Skin of body (tissue), 2 donors: ENCODE data around the gene AATK. TPM values are rescaled to one million over a fixed set of nuclear protein-coding genes. Genes with fewer than 3 reads are reported as not detected.

Source experiments
- DNase-seq: peaks from one replicate; lab custom pipeline; 2025; lab: John Stamatoyannopoulos, UW
- total RNA-seq: library from RNA; depleted of rRNA; stranded (reverse); fragments of >200 nt; gene quantifications from one replicate; pipeline ENCODE4 v1.2.3, GENCODE V29; 2014

The AATK gene
- total RNA-seq, 1 donor from 2014 or later = 2.8 TPM

DNA sequence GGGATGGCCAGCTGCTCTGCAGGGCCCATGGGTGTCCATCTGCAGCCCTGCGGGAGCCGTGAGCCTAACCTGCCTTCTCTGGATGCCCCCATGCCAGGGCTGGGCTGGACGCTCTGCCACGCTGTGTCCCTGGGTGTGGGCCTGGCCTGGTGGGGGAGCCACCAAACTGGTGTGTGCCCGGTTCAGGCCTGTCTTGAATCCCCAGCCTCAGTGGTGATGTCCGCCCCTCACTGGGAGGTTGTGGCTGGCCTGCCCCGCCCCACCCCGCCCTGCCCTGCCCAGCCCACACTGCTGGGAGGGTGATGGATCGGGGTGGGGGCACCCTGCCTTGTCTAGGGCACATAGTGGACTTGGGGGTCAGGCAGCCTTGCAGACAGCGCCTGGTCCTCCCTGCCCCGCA is 50.8 kb downstream of the AATK start:
- DNase-seq = no peak

GRCh38 chr17:81114351-81115093 is 51.5 kb downstream of the AATK start:
- DNase-seq = no peak

DNA sequence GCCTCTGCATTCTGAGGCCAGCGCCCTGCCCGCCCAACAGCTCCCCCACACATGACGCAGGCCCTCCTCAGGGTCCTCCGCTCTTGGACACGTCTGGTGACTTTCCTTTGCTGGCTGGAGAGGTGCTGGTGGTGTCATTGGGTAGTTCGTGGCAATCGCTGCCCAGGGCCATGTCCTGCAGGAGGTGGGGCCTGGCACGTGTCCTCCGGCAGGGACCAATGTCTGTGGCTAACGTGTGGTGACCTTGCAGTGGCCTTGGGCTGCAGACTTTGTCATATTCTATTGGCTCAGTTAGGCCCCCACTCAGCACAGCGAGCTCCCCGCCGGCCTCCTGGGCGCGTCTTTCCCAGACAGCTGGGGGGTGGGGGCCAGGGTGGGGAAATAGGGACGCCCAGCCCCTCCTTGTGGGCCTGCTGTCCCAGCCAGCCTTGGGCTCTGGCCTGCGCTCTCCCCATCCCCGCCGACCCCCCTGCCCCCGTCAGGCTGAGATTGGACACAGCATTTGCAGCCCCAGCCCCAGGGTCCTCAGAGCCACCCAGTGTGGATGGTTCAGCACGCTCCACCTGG is 52.8 kb downstream of the AATK start:
- no peak for DNase-seq

GRCh38 chr17:81112450-81112849 is 53.6 kb downstream of the AATK start:
- DNase-seq = no peak

DNA sequence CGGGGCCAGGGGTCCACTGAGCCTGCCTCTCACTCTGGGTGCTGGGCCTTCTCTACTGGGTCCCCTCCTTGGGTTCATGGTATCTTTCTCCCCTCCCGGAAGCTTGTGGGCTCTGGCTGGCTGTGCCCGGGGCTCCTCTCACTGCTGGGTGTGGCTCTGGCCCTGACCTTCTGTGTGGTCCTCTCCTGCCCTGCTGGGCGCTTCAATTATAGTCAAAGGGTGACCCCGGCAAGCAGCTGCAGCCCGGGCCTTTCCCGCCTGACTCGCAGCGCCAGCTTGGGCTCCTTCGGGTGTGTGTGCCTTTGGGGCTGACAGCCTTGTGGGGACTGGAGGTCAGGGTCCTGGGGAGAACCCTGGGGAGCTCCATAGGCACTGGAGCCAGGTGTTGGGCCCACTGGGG is 55.0 kb downstream of the AATK start:
- DNase-seq = no peak

DNA sequence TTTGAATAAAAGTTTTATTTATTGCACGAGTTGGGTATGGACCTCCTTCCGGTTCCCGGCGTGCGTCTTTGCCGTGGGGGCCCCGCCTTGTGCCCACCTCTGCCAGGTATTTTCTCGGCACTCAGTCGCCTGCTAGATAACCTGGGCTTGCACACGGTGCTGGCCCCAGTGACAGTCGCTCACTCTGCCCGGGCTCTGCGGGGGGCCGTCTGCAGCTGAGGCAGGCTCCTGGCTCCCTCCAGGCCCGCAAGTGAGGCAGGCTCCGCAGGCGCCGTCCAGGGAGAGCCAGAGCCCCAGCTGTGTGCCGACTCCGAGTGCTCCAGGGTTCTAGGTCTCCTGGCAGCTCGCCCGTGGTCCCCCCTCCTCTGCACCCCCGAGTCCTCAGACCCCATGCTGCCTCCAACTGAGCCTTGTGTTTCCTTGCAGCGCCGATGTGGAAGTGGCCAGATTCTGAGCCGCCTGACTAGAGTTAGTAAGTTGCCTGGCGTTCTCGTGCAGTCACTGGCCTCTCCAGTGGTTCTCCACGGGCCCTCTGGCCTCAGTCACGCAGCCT is 55.5 kb downstream of the AATK start:
- no peak for DNase-seq

GRCh38 chr17:81109957-81110356 is 56.1 kb downstream of the AATK start:
- DNase-seq = no peak

GRCh38 chr17:81108220-81108619 is 57.8 kb downstream of the AATK start:
- no peak for DNase-seq

GRCh38 chr17:81106716-81107115 is 59.3 kb downstream of the AATK start:
- no peak for DNase-seq

DNA sequence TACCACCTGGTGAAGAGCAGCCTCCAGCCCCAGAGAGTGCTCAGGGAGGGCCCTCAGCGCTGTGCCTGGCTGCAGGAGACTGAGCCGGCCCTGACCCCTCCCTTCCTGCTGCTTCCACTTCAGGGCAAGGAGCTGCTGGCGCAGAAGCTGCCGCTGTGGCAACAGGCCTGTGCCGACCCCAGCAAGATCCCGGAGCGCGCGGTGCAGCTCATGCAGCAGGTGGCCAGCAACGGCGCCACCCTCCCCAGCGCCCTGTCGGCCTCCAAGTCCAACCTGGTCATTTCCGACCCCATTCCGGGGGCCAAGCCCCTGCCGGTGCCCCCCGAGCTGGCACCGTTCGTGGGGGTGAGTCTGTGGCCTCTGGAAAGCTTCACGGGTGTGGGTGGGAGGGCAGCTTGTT is 62.6 kb downstream of the AATK start:
- no peak for DNase-seq

- DNase-seq = no peak
Measured at GRCh38 chr17:81102869-81103268, 63.2 kb downstream of the AATK start.

GRCh38 chr17:81102352-81102751 is 63.7 kb downstream of the AATK start:
- no peak for DNase-seq

- peak; percentile 70 for DNase-seq
Measured at GRCh38 chr17:81101614-81102306, 64.3 kb downstream of the AATK start.

DNA sequence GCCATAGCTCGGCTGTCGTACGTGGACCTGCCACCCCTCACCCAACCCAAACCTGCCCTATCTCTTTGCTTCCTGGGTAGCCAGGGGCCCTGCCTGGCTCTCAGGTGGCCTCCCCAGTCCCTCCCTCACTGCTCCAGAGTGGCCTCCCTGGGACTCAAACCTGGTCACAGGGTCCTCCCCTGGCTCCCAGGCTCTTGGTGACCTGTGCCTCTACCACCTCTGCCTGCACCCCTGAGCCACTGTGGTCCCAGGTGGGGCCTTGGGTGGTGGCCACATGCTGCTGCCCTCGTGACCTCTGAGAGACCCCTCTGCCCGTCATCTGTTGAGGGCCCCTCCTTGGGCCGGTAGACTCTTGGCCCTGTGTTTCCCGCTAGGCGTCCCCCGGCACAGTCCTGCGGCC is 65.4 kb downstream of the AATK start:
- no peak for DNase-seq

GRCh38 chr17:81099888-81100287 is 66.1 kb downstream of the AATK start:
- DNase-seq = no peak

DNA sequence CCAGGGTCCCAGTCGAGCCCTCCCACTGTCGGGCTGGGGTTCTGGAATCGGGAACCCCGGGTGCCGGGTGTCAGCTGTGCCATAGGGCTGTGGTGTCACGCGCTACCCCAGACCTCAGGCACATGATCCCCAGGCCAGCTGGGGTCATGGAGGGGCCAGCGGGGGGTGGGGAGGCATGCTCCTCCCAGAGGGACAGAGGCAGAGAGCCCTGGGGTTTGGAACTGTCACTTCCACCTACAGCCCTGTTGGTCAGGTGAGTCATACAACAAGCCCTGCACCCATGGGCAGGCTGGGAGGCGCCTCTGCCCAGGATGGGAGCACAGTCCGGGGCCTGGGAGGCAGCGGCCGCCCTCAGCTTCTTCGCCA is 68.1 kb downstream of the AATK start:
- no peak for DNase-seq

GRCh38 chr17:81097134-81097942 is 68.7 kb downstream of the AATK start:
- DNase-seq = peak; percentile 49

DNA sequence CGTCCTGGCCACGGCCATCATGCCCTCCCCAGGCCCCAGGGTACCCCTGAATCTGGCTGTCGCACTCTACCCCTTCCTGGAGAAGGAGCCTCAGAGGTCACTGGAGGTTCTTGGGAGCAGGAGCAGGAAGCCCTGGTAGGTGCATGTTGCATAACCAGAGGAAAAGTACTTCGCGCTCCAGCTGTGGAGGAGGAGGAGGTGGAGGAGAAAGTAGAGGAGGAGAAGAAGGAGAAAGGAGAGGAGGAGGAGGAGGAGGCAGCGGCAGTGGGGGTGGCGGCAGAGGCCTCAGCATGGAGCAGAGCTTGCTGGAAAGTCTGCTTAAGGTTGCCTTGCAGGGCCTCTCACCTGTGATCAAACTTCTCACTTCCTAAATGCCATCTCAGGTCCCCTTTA is 69.3 kb downstream of the AATK start:
- no peak for DNase-seq

- no peak for DNase-seq
Measured at GRCh38 chr17:81095383-81095762, 70.6 kb downstream of the AATK start.

DNA sequence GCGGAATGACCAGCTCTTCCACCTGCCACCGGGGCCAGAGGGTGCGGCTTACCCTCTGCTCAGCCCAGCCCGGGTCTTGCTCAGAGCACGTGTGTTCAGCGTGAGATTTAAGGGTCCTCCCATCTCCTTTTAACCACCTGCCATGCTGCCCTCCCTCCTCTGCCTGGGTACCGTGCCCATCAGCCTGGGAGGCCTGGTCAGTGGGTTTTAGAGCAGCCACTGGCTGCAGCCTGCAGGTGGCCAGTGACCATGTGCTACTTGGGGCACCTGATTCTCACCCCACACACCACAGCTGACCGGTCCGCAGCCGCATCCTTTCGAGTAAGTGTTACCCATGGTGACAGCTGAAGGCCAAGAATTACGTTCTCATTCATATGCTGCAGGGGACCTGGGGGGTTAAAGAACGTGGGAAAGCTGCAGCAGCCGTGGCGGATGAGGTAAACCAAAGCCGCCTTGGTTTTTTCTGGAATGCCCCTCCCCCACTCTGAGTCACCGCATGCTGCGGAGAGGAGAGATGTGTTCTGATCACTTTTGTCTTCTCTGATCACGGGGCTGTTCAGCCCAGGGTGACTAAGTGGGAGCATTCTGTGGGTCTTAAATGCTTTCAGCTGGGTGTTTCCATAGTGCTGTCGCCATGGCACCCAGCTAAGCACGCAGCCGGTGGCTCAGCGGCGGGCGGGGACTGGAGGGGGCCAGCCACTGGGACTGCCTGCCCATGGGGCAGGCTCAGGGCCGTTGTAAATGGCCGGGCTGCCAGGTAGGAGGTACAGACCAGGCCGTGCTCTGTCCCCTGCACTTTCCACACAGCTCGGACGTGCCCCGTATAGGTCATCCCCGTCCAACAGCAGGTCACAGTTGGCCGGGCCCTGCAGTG is 71.3 kb downstream of the AATK start:
- peak; percentile 87 for DNase-seq
